ENCODE results near the gene ARFIP2. TPM values are rescaled to one million over a fixed set of nuclear protein-coding genes. Genes with fewer than 3 reads are reported as not detected.

The ARFIP2 gene
- total and polyA plus RNA-seq, 4 donors, result 34.0 to 53.7 (median 46.5) TPM

GRCh38 chr11:6498544-6498943 lies 17.4 kb upstream of the ARFIP2 start:
- DNase-seq, result no peak

GRCh38 chr11:6498121-6498520 lies 17.0 kb upstream of the ARFIP2 start:
- H3K4me1 ChIP-seq (ENCODE audit: control insufficient read depth in 5 of 5, insufficient read depth in 5 of 5, low read length in 5 of 5), result peaks cover 0 to 9% (median 0%) of the 10 kb centered on the region in 5 donors
- peak in 2 of 3 donors; percentile 14 to 40 for DNase-seq
- H3K9me3 ChIP-seq (ENCODE audit: control insufficient read depth in 4 of 4, insufficient read depth in 3 of 4, low read length in 3 of 4), result no peaks in the 10 kb centered on the region
- no peak overlapping the region for H3K9ac ChIP-seq (ENCODE audit: insufficient read depth in 1 of 2, low read length in 2 of 2)
- peak; percentile 60 for ATAC-seq (ENCODE audit: insufficient read depth, low FRiP score)
- TF ChIP-seq, protein P1, sequence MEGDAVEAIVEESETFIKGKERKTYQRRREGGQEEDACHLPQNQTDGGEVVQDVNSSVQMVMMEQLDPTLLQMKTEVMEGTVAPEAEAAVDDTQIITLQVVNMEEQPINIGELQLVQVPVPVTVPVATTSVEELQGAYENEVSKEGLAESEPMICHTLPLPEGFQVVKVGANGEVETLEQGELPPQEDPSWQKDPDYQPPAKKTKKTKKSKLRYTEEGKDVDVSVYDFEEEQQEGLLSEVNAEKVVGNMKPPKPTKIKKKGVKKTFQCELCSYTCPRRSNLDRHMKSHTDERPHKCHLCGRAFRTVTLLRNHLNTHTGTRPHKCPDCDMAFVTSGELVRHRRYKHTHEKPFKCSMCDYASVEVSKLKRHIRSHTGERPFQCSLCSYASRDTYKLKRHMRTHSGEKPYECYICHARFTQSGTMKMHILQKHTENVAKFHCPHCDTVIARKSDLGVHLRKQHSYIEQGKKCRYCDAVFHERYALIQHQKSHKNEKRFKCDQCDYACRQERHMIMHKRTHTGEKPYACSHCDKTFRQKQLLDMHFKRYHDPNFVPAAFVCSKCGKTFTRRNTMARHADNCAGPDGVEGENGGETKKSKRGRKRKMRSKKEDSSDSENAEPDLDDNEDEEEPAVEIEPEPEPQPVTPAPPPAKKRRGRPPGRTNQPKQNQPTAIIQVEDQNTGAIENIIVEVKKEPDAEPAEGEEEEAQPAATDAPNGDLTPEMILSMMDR (IDR thresholded peaks at IDR 0.05; ENCODE audit: control extremely low read depth, extremely low read depth), result no peak
- WGBS, 2 donors, result 75 to 91% methylated on average over 7 of the region's 7 CpGs
- H3K27me3 ChIP-seq (ENCODE audit: control insufficient read depth in 3 of 3, insufficient read depth in 3 of 3, low read length in 2 of 3), result no peaks in the 10 kb centered on the region
- peaks cover 2 to 17% (median 4%) of the 10 kb centered on the region in 4 donors for H3K36me3 ChIP-seq (ENCODE audit: control insufficient read depth in 4 of 4, insufficient read depth in 4 of 4, low read length in 4 of 4)
- H3K27ac ChIP-seq (ENCODE audit: low read depth in 1 of 2, low read length in 1 of 2), result peak overlapping the region in 1 of 2 donors; percentile 8
- H3K4me3 ChIP-seq, result no peak overlapping the region

More at GRCh38 chr11:6498544-6498943, 17.4 kb upstream of the ARFIP2 start:
- Histone ChIP-seq H3K4me1 (ENCODE audit: control insufficient read depth in 5 of 5, insufficient read depth in 5 of 5, low read length in 5 of 5) (peaks cover 0 to 9% (median 0%) of the 10 kb centered on the region in 5 donors), H3K9ac (ENCODE audit: insufficient read depth in 1 of 2, low read length in 2 of 2) (no peak overlapping the region), H3K36me3 (ENCODE audit: control insufficient read depth in 4 of 4, insufficient read depth in 4 of 4, low read length in 4 of 4) (peaks cover 2 to 17% (median 6%) of the 10 kb centered on the region in 4 donors), H3K9me3 (ENCODE audit: control insufficient read depth in 4 of 4, insufficient read depth in 3 of 4, low read length in 3 of 4) (no peaks in the 10 kb centered on the region), H3K27ac (ENCODE audit: low read depth in 1 of 2, low read length in 1 of 2) (no peak overlapping the region), H3K4me3 (no peak overlapping the region), H3K27me3 (ENCODE audit: control insufficient read depth in 3 of 3, insufficient read depth in 3 of 3, low read length in 2 of 3) (no peaks in the 10 kb centered on the region)
- TF ChIP-seq, protein P1 (IDR thresholded peaks at IDR 0.05; ENCODE audit: control extremely low read depth, extremely low read depth), result no peak
- 96 to 99% methylated on average over 5 of the region's 5 CpGs for WGBS, 2 donors
- ATAC-seq (ENCODE audit: insufficient read depth, low FRiP score), result no peak

DNA sequence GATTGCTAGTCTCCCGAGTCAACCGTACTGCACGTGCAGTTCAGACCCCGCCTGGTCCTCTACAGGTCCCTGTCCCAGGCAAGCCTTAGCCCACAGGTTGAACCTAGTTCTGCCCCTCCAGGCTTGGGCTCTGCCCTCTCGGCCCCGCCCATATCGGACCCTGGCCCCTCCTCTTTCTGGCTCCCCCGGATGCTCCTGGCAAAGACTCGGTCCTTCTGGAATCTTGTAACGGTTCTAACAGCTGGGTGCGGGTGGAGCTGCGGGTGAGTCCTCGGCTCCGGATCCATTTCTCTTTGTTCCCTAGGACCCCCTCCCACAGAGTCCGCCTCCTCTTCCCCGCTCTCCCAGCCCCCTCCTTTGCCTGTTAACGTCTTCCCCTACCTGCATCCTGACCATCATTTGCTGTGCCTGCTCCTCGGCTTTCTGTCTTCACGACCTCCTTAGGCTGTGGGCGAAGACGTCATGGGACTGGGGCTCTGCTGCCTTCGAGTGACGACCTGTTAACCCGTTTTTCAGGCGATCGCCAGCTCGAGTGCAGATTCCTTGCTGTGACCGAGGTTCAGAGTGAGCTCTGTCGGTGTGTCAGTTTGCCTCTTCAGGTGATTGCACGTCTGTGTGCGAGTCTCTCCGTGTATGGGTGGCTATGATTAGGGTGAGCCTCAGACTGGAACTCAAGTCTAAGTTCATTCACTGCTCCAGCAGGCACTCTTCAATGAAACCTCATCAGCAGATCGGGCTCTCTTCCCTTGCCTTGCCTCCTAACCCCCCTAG lies 16.1 kb upstream of the ARFIP2 start, which contains the start of gene DNHD1:
Gene DNHD1 (plus strand): TSS at position 212 of the 771 bp plus-strand sequence. CDS start 936 bp downstream, outside the sequence.
- Histone ChIP-seq H3K4me1 (ENCODE audit: control insufficient read depth in 5 of 5, insufficient read depth in 5 of 5, low read length in 5 of 5) (peaks cover 0 to 9% (median 0%) of the 10 kb centered on the region in 5 donors), H3K4me3 (no peak within 1 kb of the TSS), H3K36me3 (ENCODE audit: control insufficient read depth in 4 of 4, insufficient read depth in 4 of 4, low read length in 4 of 4) (peaks cover 0 to 11% (median 1%) of the 10 kb centered on the region in 4 donors), H3K27ac (ENCODE audit: low read depth in 1 of 2, low read length in 1 of 2) (peak within 1 kb of the TSS in 1 of 2 donors; percentile 8), H3K27me3 (ENCODE audit: control insufficient read depth in 3 of 3, insufficient read depth in 3 of 3, low read length in 2 of 3) (no peaks in the 10 kb centered on the region), H3K9ac (ENCODE audit: insufficient read depth in 1 of 2, low read length in 2 of 2) (peak within 1 kb of the TSS; percentile 19 to 81), H3K9me3 (ENCODE audit: control insufficient read depth in 4 of 4, insufficient read depth in 3 of 4, low read length in 3 of 4) (no peaks in the 10 kb centered on the region)
- TF ChIP-seq, protein P1 (IDR thresholded peaks at IDR 0.05; ENCODE audit: control extremely low read depth, extremely low read depth), result no peak
- DNase-seq (peak; percentile 66 to 72 (median 71)), ATAC-seq (ENCODE audit: insufficient read depth, low FRiP score) (no peak)
- 67 to 83% methylated on average over 33 of the region's 33 CpGs for WGBS, 2 donors
